B cell (primary cell): ENCODE data around the gene PYCARD. TPM values are rescaled to one million over a fixed set of nuclear protein-coding genes. Genes with fewer than 3 reads are reported as not detected.
A peak's percentile ranks its signal among the peaks of the same experiment; 100 is the strongest.
"Not testable (repeated sequence)": the region's sequence is repeated elsewhere in the genome, so short reads cannot be mapped to it uniquely, and the experiment has no call there.

Experiments
- ATAC-seq: fragments of 200-7000 bp; cut with Tn5 transposase; one replicate; pipeline ENCODE4 v1.10.0; 2021; ENCODE audit warnings: low read depth, mild to moderate bottlenecking, moderate number of reproducible peaks, moderate library complexity
- CTCF ChIA-PET: fragments of 350-600 bp; sonication (Branson Sonifier 250); formaldehyde crosslinking; loops from one replicate; lab custom pipeline; 2021; ENCODE audit warnings: antibody characterized with exemption, inconsistent platforms; lab: Charles Lee
- POLR2A ChIA-PET: fragments of 350-600 bp; sonication (Branson Sonifier 250); formaldehyde crosslinking; loops from one replicate; lab custom pipeline; 2021; ENCODE audit warnings: antibody characterized with exemption; lab: Charles Lee
- DNase-seq: peaks from one replicate; pipeline ENCODE4 v3.0.0; 2013
- H2AFZ ChIP-seq: 2 replicates; pipeline ENCODE4 v1.6.1; 2012; ENCODE audit warnings: mild to moderate bottlenecking, low read depth, low read length; ENCODE audit not compliant: insufficient read depth, poor library complexity, severe bottlenecking
- H3K27ac ChIP-seq, 2 donors: 1 replicate in 1 of 2; 2 replicates in 1 of 2; pipeline ENCODE4 v1.5.1; 2012 to 2013; ENCODE audit warnings: low read length in 2 of 2, mild to moderate bottlenecking in 2 of 2, moderate library complexity in 1 of 2
- H3K27me3 ChIP-seq, 4 experiments: fragments of 200-600 bp in 1 of 4; sonication (generic) in 1 of 4; replicated peaks in 1 of 4; 1 replicate in 2 of 4; 2 replicates in 2 of 4; pipeline versions ENCODE4 v1.6.1 to v1.7.0; 2013 to 2016; ENCODE audit warnings: low read length in 3 of 4, mild to moderate bottlenecking in 2 of 4, mixed read lengths in 1 of 4, moderate library complexity in 1 of 4; ENCODE audit not compliant: insufficient read depth in 4 of 4, control insufficient read depth in 3 of 4; ENCODE audit errors: control extremely low read depth in 1 of 4
- H3K36me3 ChIP-seq, 2 experiments: replicated peaks in 1 of 2; 1 replicate in 1 of 2; 2 replicates in 1 of 2; pipeline versions ENCODE4 v1.6.1 to v1.7.1; 2013; ENCODE audit warnings: low read length in 1 of 2; ENCODE audit not compliant: insufficient read depth in 2 of 2, control insufficient read depth in 1 of 2; ENCODE audit errors: control extremely low read depth in 1 of 2, extremely low read depth in 1 of 2
- H3K4me1 ChIP-seq, 2 donors: fragments of 200-600 bp in 1 of 2; sonication (generic) in 1 of 2; 1 replicate in 1 of 2; 2 replicates in 1 of 2; pipeline versions ENCODE4 v1.5.1 to v1.6.1; 2013 to 2017; ENCODE audit warnings: low read length in 2 of 2; ENCODE audit not compliant: control insufficient read depth in 2 of 2, insufficient read depth in 2 of 2
- H3K4me2 ChIP-seq: replicated peaks from 2 replicates; pipeline ENCODE3; 2012; ENCODE audit warnings: mild to moderate bottlenecking, low read depth, low read length; ENCODE audit not compliant: poor library complexity, severe bottlenecking
- H3K4me3 ChIP-seq, 5 experiments: fragments of 200-600 bp in 1 of 5; sonication (generic) in 1 of 5; 1 replicate in 3 of 5; 2 replicates in 2 of 5; pipeline versions ENCODE4 v1.5.1 to v1.7.0; 2011 to 2016; ENCODE audit warnings: low read length in 4 of 5, mild to moderate bottlenecking in 4 of 5, low read depth in 2 of 5, control low read depth in 1 of 5, moderate library complexity in 1 of 5; ENCODE audit not compliant: insufficient read depth in 1 of 5; ENCODE audit errors: control extremely low read depth in 1 of 5, extremely low read depth in 1 of 5
- H3K79me2 ChIP-seq: fragments of 200-600 bp; sonication (generic); one replicate; pipeline ENCODE4 v1.6.0; 2016; ENCODE audit warnings: low read length; ENCODE audit not compliant: control insufficient read depth, insufficient read depth
- H3K9ac ChIP-seq: fragments of 200-600 bp; sonication (generic); 2 replicates; pipeline ENCODE4 v1.6.1; 2017; ENCODE audit warnings: mild to moderate bottlenecking, low read length, moderate library complexity
- H3K9me3 ChIP-seq, 3 donors: one replicate each; pipeline versions ENCODE4 v1.6.1 to v1.7.1; 2013; ENCODE audit warnings: low read length in 2 of 3; ENCODE audit not compliant: control insufficient read depth in 2 of 3, insufficient read depth in 1 of 3; ENCODE audit errors: control extremely low read depth in 1 of 3
- H4K20me1 ChIP-seq: 2 replicates; pipeline ENCODE4 v1.6.0; 2012; ENCODE audit warnings: mild to moderate bottlenecking, low read length; ENCODE audit not compliant: insufficient read depth, control insufficient read depth, poor library complexity, severe bottlenecking
- H3K27ac Mint-ChIP-seq: one replicate; pipeline ENCODE4 v1.8.0; 2021; ENCODE audit warnings: mixed read lengths
- H3K27me3 Mint-ChIP-seq: one replicate; pipeline ENCODE4 v1.8.0; 2021; ENCODE audit warnings: mixed read lengths
- H3K4me1 Mint-ChIP-seq: one replicate; pipeline ENCODE4 v1.8.0; 2021; ENCODE audit warnings: mixed read lengths
- H3K4me3 Mint-ChIP-seq: one replicate; pipeline ENCODE4 v1.8.0; 2021; ENCODE audit warnings: mixed read lengths
- H3K9me3 Mint-ChIP-seq: one replicate; pipeline ENCODE4 v1.8.0; 2022; ENCODE audit warnings: mixed read lengths; ENCODE audit not compliant: insufficient read depth
- CTCF ChIP-seq: fragments of 200-600 bp; IDR thresholded peaks from one replicate; pipeline ENCODE4 v1.8.0; 2022; ENCODE audit warnings: antibody characterized with exemption, mild to moderate bottlenecking
- EZH2 ChIP-seq: IDR thresholded peaks from 2 replicates; pipeline ENCODE4 v1.6.1; 2012; ENCODE audit warnings: borderline replicate concordance, low read depth, mild to moderate bottlenecking, moderate library complexity, low read length; ENCODE audit not compliant: insufficient read depth, poor library complexity, severe bottlenecking
- whole genome bisulfite sequencing: methylation state at CpG from one replicate; pipeline ENCODE4 v1.1.5; 2013; ENCODE audit warnings: missing lambda C conversion rate; ENCODE audit not compliant: insufficient coverage; 5-methylcytosine and 5-hydroxymethylcytosine counted together
- intact Hi-C: fragments of 100-400 bp; cut with micrococcal nuclease; formaldehyde crosslinking; loops from one replicate; pipeline ENCODE4 v1.10.0; 2022
- polyA plus RNA-seq: library from polyadenylated mRNA; depleted of rRNA; stranded (reverse); fragments of >200 nt; gene quantifications from 2 replicates; pipeline ENCODE4 v1.2.3, GENCODE V29; 2012
- total RNA-seq, 2 donors: library from RNA; stranded (reverse); fragments of 120-200 nt in 1 of 2; gene quantifications; 1 replicate in 1 of 2; 2 replicates in 1 of 2; pipeline versions ENCODE4 v1.2.3 to v1.2.4, GENCODE V29; 2013 to 2022

PYCARD gene
- total and polyA plus RNA-seq, 2 donors (not counting 1 experiment from before 2014, with no cell fraction given) = 35.7 to 72.0 TPM

GRCh38 chr16:31196324-31197088 is 6.1 kb downstream of the PYCARD start:
- 89% methylated on average over 13 of the region's 17 CpGs for WGBS
- peaks cover 42% of the 10 kb centered on the region for H3K4me1 Mint-ChIP-seq
- peaks cover 0 to 63% of the 10 kb centered on the region in 2 experiments for H3K36me3 ChIP-seq

GRCh38 chr16:31195861-31196260 is 6.7 kb downstream of the PYCARD start:
- H3K4me3 ChIP-seq, H3K27me3 ChIP-seq, H3K27ac ChIP-seq, H3K9me3 Mint-ChIP-seq, H3K9ac ChIP-seq, H3K9me3 ChIP-seq, intact Hi-C loops, H2AFZ ChIP-seq, H3K4me2 ChIP-seq, H3K27me3 Mint-ChIP-seq, ATAC-seq, H3K4me3 Mint-ChIP-seq, DNase-seq, H3K27ac Mint-ChIP-seq: not testable (repeated sequence)
- H3K79me2 ChIP-seq = peaks cover 18% of the 10 kb centered on the region
- peaks cover 39% of the 10 kb centered on the region for H3K4me1 Mint-ChIP-seq
- peaks cover 10 to 16% of the 10 kb centered on the region in 2 donors for H3K4me1 ChIP-seq
- peaks cover 74% of the 10 kb centered on the region for H4K20me1 ChIP-seq
- H3K36me3 ChIP-seq = peaks cover 0 to 69% of the 10 kb centered on the region in 2 experiments
- 98% methylated on average over 9 of the region's 11 CpGs for WGBS
- ChIA-PET CTCF (interaction anchor here (1.3 kb wide), 1 partner anchor 138 kb away, joined by 3 read pairs; no protein-coding TSS in a partner anchor), POLR2A (interaction anchor here (0.6 to 1.0 kb wide), 3 partner anchors 13 to 315 kb away, joined by 3 to 4 read pairs (median 3); partner anchors contain the start of gene FUS)

More at GRCh38 chr16:31196324-31197088, 6.1 kb downstream of the PYCARD start:
- ATAC-seq = no peak
- Histone ChIP-seq H2AFZ (no peak overlapping the region), H3K9ac (no peak overlapping the region), H3K4me1 (peaks cover 17 to 23% of the 10 kb centered on the region in 2 donors), H3K79me2 (peaks cover 23% of the 10 kb centered on the region), H3K4me3 (no peak overlapping the region), H3K27me3 (no peaks in the 10 kb centered on the region), H3K27ac (no peak overlapping the region), H3K9me3 (no peaks in the 10 kb centered on the region), H3K4me2 (no peak overlapping the region), H4K20me1 (peaks cover 74% of the 10 kb centered on the region)
- no peak for TF ChIP-seq CTCF
- TF ChIP-seq EZH2 = no peak
- Mint-ChIP-seq H3K27ac (peak overlapping the region; percentile 46), H3K9me3 (no peaks in the 10 kb centered on the region), H3K4me3 (no peak overlapping the region), H3K27me3 (no peaks in the 10 kb centered on the region)
- ChIA-PET POLR2A (interaction anchor here (0.6 to 1.0 kb wide), 3 partner anchors 14 to 315 kb away, joined by 3 to 4 read pairs (median 3); partner anchors contain the start of gene FUS), CTCF (interaction anchor here (1.3 kb wide), 1 partner anchor 137 kb away, joined by 3 read pairs; no protein-coding TSS in a partner anchor)
- peak; percentile 15 for DNase-seq
- intact Hi-C loops = no loop called here
